ENCODE measurements around the gene A4GNT.

DNA sequence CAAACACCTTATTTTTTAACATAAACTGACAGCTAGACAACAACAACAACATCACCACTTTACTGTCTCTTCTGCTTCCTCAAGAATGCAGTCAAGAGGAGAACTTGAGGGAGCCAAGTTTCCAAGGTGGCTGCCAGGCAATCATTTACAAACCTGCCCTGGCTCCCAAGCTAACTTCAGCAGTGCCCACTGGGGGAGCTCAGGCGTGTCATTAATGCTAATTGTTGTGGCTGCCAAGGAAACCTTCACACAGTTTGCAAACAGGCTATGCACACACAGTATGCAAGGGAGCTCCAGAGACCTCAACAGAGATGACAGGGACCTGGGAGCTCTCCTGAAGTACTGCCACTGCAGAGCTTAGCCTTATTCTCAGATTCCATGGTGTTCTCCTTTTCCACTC, 18.9 kb downstream of the A4GNT start:
- no peak for TF ChIP-seq SUZ12 (IDR thresholded peaks at IDR 0.05)
- TF ChIP-seq FOXA1 (IDR thresholded peaks at IDR 0.05): no peak
- TF ChIP-seq CTBP1 (IDR thresholded peaks at IDR 0.05; ENCODE audit: borderline replicate concordance): no peak
- no peak for TF ChIP-seq BHLHE40 (IDR thresholded peaks at IDR 0.05; ENCODE audit: borderline replicate concordance)
- no peak for TF ChIP-seq ARNT (IDR thresholded peaks at IDR 0.05)
- TF ChIP-seq FOXM1 (IDR thresholded peaks at IDR 0.05; ENCODE audit: borderline replicate concordance): no peak
- no peak for TF ChIP-seq HDGF (IDR thresholded peaks at IDR 0.05; ENCODE audit: borderline replicate concordance)
- no peak for TF ChIP-seq ELF4 (IDR thresholded peaks at IDR 0.05)
- no peak for TF ChIP-seq FOXK2 (IDR thresholded peaks at IDR 0.05)
- no peak for TF ChIP-seq TARDBP (IDR thresholded peaks at IDR 0.05)
- no peak for TF ChIP-seq SP1 (IDR thresholded peaks at IDR 0.05)

All from HEK293T (cell line).